IPS-18c (cell line): ENCODE results near the gene ARID4B.
"Not testable (repeated sequence)": the region's sequence is repeated elsewhere in the genome, so short reads cannot be mapped to it uniquely, and the experiment has no call there.

ENCODE experiments used
- H3K4me3 ChIP-seq: 2 replicates; pipeline ENCODE4 v1.7.0; 2013; ENCODE audit warnings: low read depth, mild to moderate bottlenecking, low read length, moderate library complexity; ENCODE audit not compliant: insufficient read depth
- H3K9me3 ChIP-seq: one replicate; pipeline ENCODE4 v1.6.1; 2013; ENCODE audit warnings: mild to moderate bottlenecking, low read length, moderate library complexity; ENCODE audit not compliant: control insufficient read depth, insufficient read depth

ARID4B gene

DNA sequence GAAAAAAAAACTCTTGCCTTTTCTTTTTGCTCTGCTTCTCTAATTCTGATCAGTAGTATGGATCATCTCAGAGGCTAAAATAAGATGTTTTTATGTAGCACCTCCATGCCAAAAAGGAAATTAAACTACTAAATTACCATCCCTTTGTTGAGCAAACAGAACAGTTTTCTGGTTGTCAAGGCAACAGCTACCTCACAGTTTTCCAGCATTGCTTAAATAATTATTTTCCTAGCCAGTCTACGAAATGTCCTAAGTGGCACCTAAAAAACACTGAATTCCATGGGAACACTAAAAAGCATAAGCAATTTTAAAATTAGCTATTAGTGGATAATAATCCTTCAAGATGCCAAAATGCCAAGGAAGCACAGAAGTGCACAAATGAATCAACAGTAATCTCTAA lies 61.7 kb downstream of the ARID4B start:
- no peak overlapping the region for H3K4me3 ChIP-seq
- no peaks in the 10 kb centered on the region for H3K9me3 ChIP-seq

- no peaks in the 10 kb centered on the region for H3K9me3 ChIP-seq
- no peak overlapping the region for H3K4me3 ChIP-seq
Observed at GRCh38 chr1:235265900-235266299, 62.1 kb downstream of the ARID4B start.

DNA sequence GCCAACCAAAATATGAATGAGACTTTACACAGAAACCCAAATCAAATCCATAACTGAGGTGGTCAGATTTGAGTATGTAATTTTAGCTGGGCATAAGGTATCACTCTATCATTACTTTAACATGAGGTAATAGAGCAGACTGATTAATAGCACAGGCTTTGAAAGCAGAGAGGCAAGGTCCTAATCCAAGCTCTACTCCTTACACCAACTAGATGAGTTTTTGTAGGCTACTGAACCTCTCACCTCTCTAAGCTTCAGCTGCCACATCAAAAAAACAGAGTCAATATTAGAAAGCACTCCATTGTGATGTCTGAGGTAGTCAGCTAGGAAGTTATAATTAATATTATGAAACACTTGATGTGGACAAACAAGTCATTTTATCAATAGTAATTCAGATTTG lies 63.7 kb downstream of the ARID4B start:
- no peaks in the 10 kb centered on the region for H3K9me3 ChIP-seq
- H3K4me3 ChIP-seq, result no peak overlapping the region

GRCh38 chr1:235262539-235262938 lies 65.4 kb downstream of the ARID4B start:
- no peak overlapping the region for H3K4me3 ChIP-seq
- no peaks in the 10 kb centered on the region for H3K9me3 ChIP-seq

- Histone ChIP-seq H3K4me3 (no peak overlapping the region), H3K9me3 (no peaks in the 10 kb centered on the region)
Observed at GRCh38 chr1:235261243-235261642, 66.7 kb downstream of the ARID4B start.

- H3K4me3 ChIP-seq, result no peak overlapping the region
- no peaks in the 10 kb centered on the region for H3K9me3 ChIP-seq
Observed at GRCh38 chr1:235259133-235259778, 68.7 kb downstream of the ARID4B start.

- H3K9me3 ChIP-seq, H3K4me3 ChIP-seq: not testable (repeated sequence)
Observed at GRCh38 chr1:235258068-235258467, 69.9 kb downstream of the ARID4B start.

DNA sequence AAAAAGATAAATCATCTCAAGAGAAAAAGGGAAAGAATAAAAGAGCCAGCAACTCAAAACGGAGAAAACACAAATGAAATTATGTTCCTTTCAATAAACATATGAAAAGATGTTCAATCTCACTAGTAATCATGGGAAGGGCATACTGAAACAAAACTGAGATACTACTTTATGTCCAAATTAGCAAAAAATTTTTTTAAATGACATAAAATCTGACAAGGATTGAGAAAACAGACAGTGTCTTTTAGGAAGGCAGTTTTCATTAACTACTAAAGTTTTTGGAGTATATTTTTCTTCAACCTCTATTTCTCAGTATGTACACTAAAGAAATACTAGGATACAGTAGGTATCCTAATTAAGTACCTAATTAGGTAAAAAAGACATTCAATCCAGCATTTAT lies 73.3 kb downstream of the ARID4B start:
- Histone ChIP-seq H3K4me3 (no peak overlapping the region), H3K9me3 (no peaks in the 10 kb centered on the region)

DNA sequence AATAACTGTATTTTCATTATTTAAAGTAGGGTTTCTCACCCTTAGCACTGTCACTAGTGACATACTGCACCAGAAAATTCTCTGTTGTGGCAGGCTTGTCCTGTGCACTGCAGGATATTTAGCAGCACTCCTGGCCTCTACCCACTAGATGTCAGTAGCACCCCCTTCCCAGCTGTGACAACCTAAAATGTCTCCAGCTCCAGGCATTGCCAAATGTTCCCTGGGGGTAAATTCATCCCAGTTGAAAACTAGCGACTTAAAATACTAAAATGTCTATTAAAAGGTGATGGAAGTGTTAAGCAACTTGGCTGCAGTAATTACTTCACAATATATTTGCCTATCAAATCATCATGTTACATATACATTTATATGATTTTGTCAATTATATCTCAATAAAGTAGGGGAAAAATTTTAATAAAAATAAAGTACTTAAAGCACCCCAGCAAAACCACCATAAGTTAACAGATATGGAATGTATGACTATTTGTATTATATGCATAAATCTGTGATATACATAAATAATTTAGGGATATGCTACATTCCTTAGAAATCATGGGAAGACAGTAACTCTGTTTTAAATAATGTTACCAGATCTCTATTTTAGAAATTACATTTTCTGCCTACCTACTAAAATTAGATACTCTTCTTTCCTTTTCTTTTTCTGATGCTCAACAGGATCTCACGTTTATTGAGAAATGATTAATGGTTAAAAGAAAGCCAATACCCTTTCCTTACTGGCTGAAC lies 74.6 kb downstream of the ARID4B start:
- Histone ChIP-seq H3K4me3 (no peak overlapping the region), H3K9me3 (no peaks in the 10 kb centered on the region)

DNA sequence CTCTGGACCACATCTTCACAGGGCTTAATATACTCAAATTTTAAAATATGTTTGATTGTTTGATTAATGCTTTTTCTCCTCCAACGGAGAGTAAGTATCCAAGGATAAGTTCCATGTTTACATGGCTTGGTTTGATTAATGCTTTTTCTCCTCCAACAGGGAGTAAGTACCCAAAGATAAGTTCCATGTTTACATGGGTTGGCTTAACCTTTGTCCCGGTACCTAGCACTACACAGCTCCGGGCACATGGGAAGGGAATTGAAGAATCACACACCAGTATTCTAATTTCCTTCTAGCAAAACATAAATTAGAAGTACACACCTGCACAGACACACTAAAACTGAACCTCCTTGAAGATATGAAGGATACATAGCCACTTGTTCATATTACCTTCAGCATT lies 77.5 kb downstream of the ARID4B start:
- Histone ChIP-seq H3K9me3 (no peaks in the 10 kb centered on the region), H3K4me3 (no peak overlapping the region)

DNA sequence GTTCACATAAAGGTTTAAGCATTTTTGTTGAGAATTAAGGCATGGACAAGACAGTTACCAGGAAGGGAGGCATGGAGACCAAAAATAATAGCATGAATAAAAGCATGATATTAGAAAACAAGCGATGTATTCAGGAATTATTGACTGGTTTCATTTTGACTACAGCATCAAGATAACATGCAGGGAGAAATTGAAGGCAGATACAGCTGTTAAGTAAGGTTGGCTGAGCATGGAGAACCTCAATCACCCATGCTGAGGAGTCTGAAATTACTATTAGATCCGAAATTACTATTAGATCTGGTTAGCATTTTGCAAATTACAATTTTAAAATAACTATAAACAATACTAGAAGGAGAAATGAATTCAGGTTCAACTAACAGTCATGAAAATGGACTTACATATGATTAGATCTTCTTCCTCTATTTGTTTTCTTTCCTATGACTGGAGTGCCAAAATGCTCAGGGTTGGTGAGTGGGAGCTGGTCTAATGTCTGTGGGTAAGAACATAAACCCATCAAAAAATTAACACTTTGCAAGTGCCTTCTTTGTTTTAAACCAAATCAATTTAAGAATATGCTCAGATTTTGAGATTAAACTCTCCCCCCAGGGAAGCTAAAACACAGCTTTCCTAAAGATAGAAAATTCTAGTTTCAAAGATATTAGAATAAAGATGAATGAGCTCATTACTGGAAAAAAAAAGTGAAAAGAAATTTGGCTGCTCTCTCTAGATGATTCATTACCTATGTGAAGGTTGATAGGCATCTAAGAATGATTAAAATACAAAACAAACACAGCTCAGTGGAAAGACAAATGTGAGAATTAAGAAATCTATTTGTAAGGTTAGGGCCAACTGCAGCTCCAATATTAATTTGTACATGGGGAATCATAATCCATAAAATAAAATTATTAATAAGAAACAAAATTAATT lies 81.7 kb downstream of the ARID4B start:
- Histone ChIP-seq H3K9me3 (no peaks in the 10 kb centered on the region), H3K4me3 (no peak overlapping the region)

- no peaks in the 10 kb centered on the region for H3K9me3 ChIP-seq
- H3K4me3 ChIP-seq, result no peak overlapping the region
Observed at GRCh38 chr1:235244974-235245592, 82.9 kb downstream of the ARID4B start.

DNA sequence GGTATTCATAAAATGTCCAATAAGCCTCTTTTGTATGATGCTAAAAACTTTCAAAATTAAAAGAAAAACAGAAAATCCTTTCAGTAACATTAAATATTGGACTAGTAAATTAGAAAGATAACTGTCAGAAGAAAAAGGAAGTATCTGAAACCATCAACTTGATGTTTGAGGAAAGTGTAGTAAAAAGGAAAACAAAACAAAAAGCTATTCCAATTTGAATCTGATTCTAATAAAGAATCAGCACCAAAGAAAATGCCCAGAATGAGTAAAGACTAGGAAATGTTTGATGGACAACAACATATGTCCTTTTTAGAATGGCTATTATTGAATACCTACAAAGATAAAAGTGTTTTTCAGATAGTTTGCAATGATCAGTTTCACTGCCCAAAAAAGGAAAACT lies 87.0 kb downstream of the ARID4B start:
- Histone ChIP-seq H3K4me3 (no peak overlapping the region), H3K9me3 (no peaks in the 10 kb centered on the region)

GRCh38 chr1:235239851-235240250 lies 88.1 kb downstream of the ARID4B start:
- H3K9me3 ChIP-seq, result no peaks in the 10 kb centered on the region

GRCh38 chr1:235238558-235238957 lies 89.4 kb downstream of the ARID4B start:
- H3K4me3 ChIP-seq, result no peak overlapping the region
- H3K9me3 ChIP-seq, result no peaks in the 10 kb centered on the region

More at GRCh38 chr1:235239851-235240250, 88.1 kb downstream of the ARID4B start:
- H3K4me3 ChIP-seq, result no peak overlapping the region

- no peak overlapping the region for H3K4me3 ChIP-seq
Observed at GRCh38 chr1:235236128-235236527, 91.9 kb downstream of the ARID4B start.

DNA sequence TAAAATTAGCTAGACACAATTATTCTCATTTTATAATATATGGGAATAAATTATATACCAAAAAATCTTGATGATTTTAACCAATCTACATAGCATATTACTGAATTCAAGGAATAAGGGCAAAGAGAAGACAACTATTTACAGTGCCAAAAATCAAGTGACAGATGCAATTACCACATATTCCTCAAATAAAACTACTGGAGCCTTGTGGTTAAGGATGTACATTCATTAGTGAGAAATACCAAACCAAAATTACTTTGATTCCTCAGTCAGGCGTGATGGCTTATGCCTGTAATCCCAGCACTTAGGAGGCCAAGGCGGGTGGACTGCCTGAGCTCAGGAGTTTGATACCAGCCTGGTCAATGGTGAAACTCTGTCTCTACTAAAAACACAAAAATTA lies 98.1 kb downstream of the ARID4B start:
- H3K9me3 ChIP-seq, result no peaks in the 10 kb centered on the region
- no peak overlapping the region for H3K4me3 ChIP-seq

More at GRCh38 chr1:235236128-235236527, 91.9 kb downstream of the ARID4B start:
- H3K9me3 ChIP-seq, result no peaks in the 10 kb centered on the region
